WTC11 (cell line): ENCODE measurements around the gene GOLGA2. TPM values are rescaled to one million over a fixed set of nuclear protein-coding genes. Genes with fewer than 3 reads are reported as not detected.

Experiments used
- ATAC-seq: fragments of 200-7000 bp; cut with Tn5 transposase; 2 replicates; pipeline ENCODE4 v1.10.0; 2021; ENCODE audit warnings: mild to moderate bottlenecking, moderate library complexity
- CTCF ChIA-PET: fragments of 300-600 bp; sonication (Branson Sonifier 250); formaldehyde crosslinking; loops from one replicate; lab custom pipeline; 2021; ENCODE audit warnings: antibody characterized with exemption; lab: Charles Lee
- POLR2A ChIA-PET: fragments of 350-600 bp; sonication (Branson Sonifier 250); formaldehyde crosslinking; loops from one replicate; lab custom pipeline; 2021; ENCODE audit warnings: antibody characterized with exemption; lab: Charles Lee
- DNase-seq: peaks from one replicate; pipeline ENCODE4 v3.0.0; 2021; ENCODE audit warnings: low spot score
- H3K27ac Mint-ChIP-seq: 2 replicates; pipeline ENCODE4 v1.8.0; 2021; ENCODE audit warnings: mixed read lengths
- H3K27me3 Mint-ChIP-seq: 2 replicates; pipeline ENCODE4 v1.8.0; 2021; ENCODE audit warnings: low read depth, mild to moderate bottlenecking, moderate library complexity, mixed read lengths
- H3K36me3 Mint-ChIP-seq: 2 replicates; pipeline ENCODE4 v1.8.0; 2021; ENCODE audit warnings: mixed read lengths
- H3K4me1 Mint-ChIP-seq: 2 replicates; pipeline ENCODE4 v1.8.0; 2022; ENCODE audit warnings: mixed read lengths
- H3K4me3 Mint-ChIP-seq: 2 replicates; pipeline ENCODE4 v1.8.0; 2021; ENCODE audit warnings: mild to moderate bottlenecking, moderate library complexity, mixed read lengths
- H3K9me3 Mint-ChIP-seq: 2 replicates; pipeline ENCODE4 v1.8.0; 2021; ENCODE audit warnings: mixed read lengths
- AFF4 ChIP-seq: sonication (generic); formaldehyde crosslinking; IDR thresholded peaks from 2 replicates; pipeline ENCODE4 v1.8.1; 2023; ENCODE audit warnings: mild to moderate bottlenecking, missing genetic modification reagents, borderline replicate concordance
- E2F1 ChIP-seq: sonication (generic); formaldehyde crosslinking; IDR thresholded peaks from 2 replicates; pipeline ENCODE4 v1.8.0; 2022; ENCODE audit warnings: mild to moderate bottlenecking, missing genetic modification reagents
- ELF4 ChIP-seq: sonication (generic); formaldehyde crosslinking; IDR thresholded peaks from 2 replicates; pipeline ENCODE4 v1.8.1; 2022; ENCODE audit warnings: low read depth, mild to moderate bottlenecking, moderate library complexity, missing genetic modification reagents
- FOXP4 ChIP-seq: sonication (generic); formaldehyde crosslinking; IDR thresholded peaks from 2 replicates; pipeline ENCODE4 v1.8.0; 2022; ENCODE audit warnings: mild to moderate bottlenecking, missing genetic modification reagents
- MAX ChIP-seq: sonication (generic); formaldehyde crosslinking; IDR thresholded peaks from 2 replicates; pipeline ENCODE4 v1.8.0; 2022; ENCODE audit warnings: mild to moderate bottlenecking, missing genetic modification reagents
- NR3C1 ChIP-seq: sonication (generic); formaldehyde crosslinking; conservative IDR thresholded peaks from 2 replicates; pipeline ENCODE4 v1.8.1; 2023; ENCODE audit warnings: low read depth, mild to moderate bottlenecking, missing genetic modification reagents
- PRDM15 ChIP-seq: sonication (generic); formaldehyde crosslinking; IDR thresholded peaks from 2 replicates; pipeline ENCODE4 v1.8.0; 2022; ENCODE audit warnings: missing genetic modification reagents
- PREB ChIP-seq: sonication (generic); formaldehyde crosslinking; IDR thresholded peaks from 2 replicates; pipeline ENCODE4 v1.8.1; 2022; ENCODE audit warnings: mild to moderate bottlenecking, missing genetic modification reagents, moderate library complexity, borderline replicate concordance
- RORB ChIP-seq: fragments of 250-450 bp; sonication (Bioruptor Pico); IDR thresholded peaks from 2 replicates; pipeline ENCODE4 v1.9.0; 2021; ENCODE audit warnings: mild to moderate bottlenecking
- SMAD3 ChIP-seq: sonication (generic); formaldehyde crosslinking; IDR thresholded peaks from 2 replicates; pipeline ENCODE4 v1.8.0; 2022; ENCODE audit warnings: missing genetic modification reagents, mild to moderate bottlenecking, borderline replicate concordance
- SP1 ChIP-seq: sonication (generic); formaldehyde crosslinking; conservative IDR thresholded peaks from 2 replicates; pipeline ENCODE4 v1.8.1; 2022; ENCODE audit warnings: missing genetic modification reagents
- TEAD1 ChIP-seq: sonication (generic); formaldehyde crosslinking; IDR thresholded peaks from 2 replicates; pipeline ENCODE4 v1.8.0; 2022; ENCODE audit warnings: mild to moderate bottlenecking, missing genetic modification reagents
- ZNF121 ChIP-seq: sonication (generic); formaldehyde crosslinking; IDR thresholded peaks from 2 replicates; pipeline ENCODE4 v1.8.0; 2023; ENCODE audit warnings: missing genetic modification reagents
- ZNF138 ChIP-seq: sonication (generic); formaldehyde crosslinking; conservative IDR thresholded peaks from 2 replicates; pipeline ENCODE4 v1.8.1; 2022; ENCODE audit warnings: mild to moderate bottlenecking, moderate library complexity, missing genetic modification reagents
- ZNF416 ChIP-seq: fragments of 250-450 bp; sonication (Bioruptor Pico); IDR thresholded peaks from 2 replicates; pipeline ENCODE4 v1.9.0; 2021; ENCODE audit warnings: mild to moderate bottlenecking, inconsistent platforms
- ZNF423 ChIP-seq: fragments of 250-450 bp; sonication (Bioruptor Pico); IDR thresholded peaks from 2 replicates; pipeline ENCODE4 v2.1.2; 2022; ENCODE audit warnings: mild to moderate bottlenecking, moderate library complexity
- total RNA-seq: library from RNA; stranded (reverse); gene quantifications from 3 replicates; pipeline ENCODE4 v1.2.3, GENCODE V29; 2021

Gene GOLGA2
- total RNA-seq, 1 experiment from 2014 or later = 66.3 TPM

- Mint-ChIP-seq H3K27ac (peak overlapping the region; percentile 83), H3K27me3 (peaks cover 9% of the 10 kb centered on the region)
Measured at GRCh38 chr9:128249908-128250838, 25.6 kb downstream of the GOLGA2 start.

More at GRCh38 chr9:128249908-128250838, 25.6 kb downstream of the GOLGA2 start:
- TF ChIP-seq SP1 (CRISPR knock-in tag) (peak; percentile 75), ZNF423 (CRISPR knock-in tag) (peak; percentile 64; the same call in 1 of the 2 replicates), ZNF138 (CRISPR knock-in tag) (no peak), ZNF416 (CRISPR knock-in tag) (0 out of 2 replicates have a peak, but pooled peaks have one; percentile 31), RORB (CRISPR knock-in tag) (no peak), PREB (no peak), ZNF121 (CRISPR knock-in tag) (peak; percentile 89), SMAD3 (CRISPR knock-in tag) (peak; percentile 44; the same call in 1 of the 2 replicates), TEAD1 (CRISPR knock-in tag) (no peak), AFF4 (no peak), NR3C1 (no peak), FOXP4 (CRISPR knock-in tag) (peak; percentile 31; the same call in 1 of the 2 replicates), ELF4 (no peak), E2F1 (CRISPR knock-in tag) (no peak), PRDM15 (CRISPR knock-in tag) (no peak), MAX (CRISPR knock-in tag) (no peak; the same call in 1 of the 2 replicates)
- CTCF ChIA-PET = interaction anchor here (0.5 to 1.9 kb wide), 26 partner anchors 9 to 189 kb away, joined by 3 to 23 read pairs (median 4); partner anchors contain the start of genes CERCAM, CIZ1, GOLGA2 and SWI5
- POLR2A ChIA-PET = interaction anchor here (0.8 to 2.0 kb wide), 5 partner anchors 9 to 121 kb away, joined by 3 to 9 read pairs (median 4); partner anchors contain the start of genes GOLGA2, SWI5 and URM1
- Mint-ChIP-seq H3K4me3 (peak overlapping the region; percentile 85), H3K9me3 (no peaks in the 10 kb centered on the region), H3K36me3 (peaks cover 4% of the 10 kb centered on the region), H3K4me1 (peaks cover 41% of the 10 kb centered on the region)
- ATAC-seq (peak; percentile 91), DNase-seq (peak; percentile 98)
